Natural killer cell (primary cell): ENCODE data around the gene IER3. TPM values are rescaled to one million over a fixed set of nuclear protein-coding genes. Genes with fewer than 3 reads are reported as not detected.

Source experiments
- ATAC-seq, 3 donors: fragments of 150-1000 bp in 2 of 3; fragments of 200-7000 bp in 1 of 3; cut with Tn5 transposase; 1 replicate in 1 of 3; 2 replicates in 2 of 3; pipeline ENCODE4 v1.10.0; 2021; ENCODE audit warnings: mild to moderate bottlenecking in 2 of 3, moderate library complexity in 2 of 3
- DNase-seq, 2 donors: peaks; one replicate each; pipeline versions ENCODE4 v3.0.0 to v3.0.0-alpha.2; 2013 to 2021; ENCODE audit warnings: mixed read lengths in 1 of 2
- H3K27ac ChIP-seq: one replicate; pipeline ENCODE4 v1.5.1; 2013; ENCODE audit warnings: mild to moderate bottlenecking, low read length
- H3K27me3 ChIP-seq: one replicate; pipeline ENCODE4 v1.6.1; 2013; ENCODE audit warnings: low read length; ENCODE audit not compliant: control insufficient read depth, insufficient read depth
- H3K36me3 ChIP-seq: one replicate; pipeline ENCODE4 v1.6.1; 2013; ENCODE audit warnings: low read length; ENCODE audit not compliant: control insufficient read depth, insufficient read depth
- H3K4me1 ChIP-seq: one replicate; pipeline ENCODE4 v1.6.1; 2013; ENCODE audit warnings: low read length; ENCODE audit not compliant: control insufficient read depth, insufficient read depth
- H3K4me3 ChIP-seq: one replicate; pipeline ENCODE4 v1.5.1; 2013; ENCODE audit warnings: low read length
- H3K9me3 ChIP-seq: one replicate; pipeline ENCODE4 v1.6.1; 2013; ENCODE audit warnings: low read length; ENCODE audit not compliant: control insufficient read depth, insufficient read depth
- H3K27ac Mint-ChIP-seq, 2 donors: one replicate each; pipeline ENCODE4 v1.8.0; 2022; ENCODE audit warnings: mild to moderate bottlenecking in 2 of 2, mixed read lengths in 2 of 2, moderate library complexity in 1 of 2
- H3K27me3 Mint-ChIP-seq, 2 donors: one replicate each; pipeline ENCODE4 v1.8.0; 2022; ENCODE audit warnings: low read depth in 2 of 2, mixed read lengths in 2 of 2
- H3K36me3 Mint-ChIP-seq: one replicate; pipeline ENCODE4 v1.8.0; 2022; ENCODE audit warnings: mixed read lengths
- H3K4me1 Mint-ChIP-seq, 2 donors: one replicate each; pipeline ENCODE4 v1.8.0; 2022; ENCODE audit warnings: mixed read lengths in 2 of 2
- H3K4me3 Mint-ChIP-seq: one replicate; pipeline ENCODE4 v1.8.0; 2022; ENCODE audit warnings: mild to moderate bottlenecking, moderate library complexity, mixed read lengths
- H3K9me3 Mint-ChIP-seq, 2 donors: one replicate each; pipeline ENCODE4 v1.8.0; 2022; ENCODE audit warnings: mixed read lengths in 2 of 2
- CTCF ChIP-seq: fragments of 200-600 bp; IDR thresholded peaks from one replicate; pipeline ENCODE4 v1.8.0; 2022; ENCODE audit warnings: antibody characterized with exemption
- WGBS: methylation state at CpG from one replicate; pipeline ENCODE4 v1.1.7; 2013; ENCODE audit warnings: missing lambda C conversion rate; ENCODE audit not compliant: insufficient coverage; 5-methylcytosine and 5-hydroxymethylcytosine counted together
- intact Hi-C: fragments of 100-400 bp; cut with micrococcal nuclease; formaldehyde crosslinking; loops from one replicate; pipeline ENCODE4 v1.14.2; 2022
- total RNA-seq, 4 donors: library from RNA; stranded (reverse); fragments of 120-200 nt in 1 of 4; gene quantifications; one replicate each; pipeline versions ENCODE4 v1.2.3 to v1.2.4, GENCODE V29; 2013 to 2022

The IER3 gene
- total RNA-seq, 3 donors from 2014 or later (not counting 1 experiment from before 2014, with no cell fraction given) = 39.7 to 105 (median 66.5) TPM

GRCh38 chr6:30707281-30707850 is 37.0 kb downstream of the IER3 start:
- H3K36me3 ChIP-seq = peaks cover 36% of the 10 kb centered on the region
- H3K4me3 ChIP-seq = no peak overlapping the region
- no peak overlapping the region for H3K27ac ChIP-seq
- H3K4me1 Mint-ChIP-seq = peaks cover 9 to 39% of the 10 kb centered on the region in 2 donors
- H3K9me3 Mint-ChIP-seq = no peaks in the 10 kb centered on the region
- peaks cover 17% of the 10 kb centered on the region for H3K4me1 ChIP-seq
- ATAC-seq (no peak), DNase-seq (no peak)
- H3K27me3 Mint-ChIP-seq = no peaks in the 10 kb centered on the region
- H3K9me3 ChIP-seq = no peaks in the 10 kb centered on the region
- H3K27ac Mint-ChIP-seq = peak overlapping the region in 1 of 2 donors; percentile 29
- WGBS = 94% methylated on average over 6 of the region's 6 CpGs
- intact Hi-C loops = no loop called here
- H3K4me3 Mint-ChIP-seq = no peak overlapping the region
- peaks cover 8% of the 10 kb centered on the region for H3K36me3 Mint-ChIP-seq
- H3K27me3 ChIP-seq = no peaks in the 10 kb centered on the region
- no peak for TF ChIP-seq CTCF

GRCh38 chr6:30705620-30706019 is 38.7 kb downstream of the IER3 start:
- Histone ChIP-seq H3K27me3 (no peaks in the 10 kb centered on the region), H3K4me1 (no peaks in the 10 kb centered on the region), H3K36me3 (peaks cover 33% of the 10 kb centered on the region), H3K27ac (no peak overlapping the region), H3K9me3 (no peaks in the 10 kb centered on the region), H3K4me3 (no peak overlapping the region)
- 96% methylated on average over 4 of the region's 4 CpGs for WGBS
- DNase-seq (no peak), ATAC-seq (no peak)
- no peaks in the 10 kb centered on the region for H3K27me3 Mint-ChIP-seq
- intact Hi-C loops = no loop called here
- H3K27ac Mint-ChIP-seq = no peak overlapping the region
- H3K4me1 Mint-ChIP-seq = peaks cover 0 to 22% of the 10 kb centered on the region in 2 donors
- no peaks in the 10 kb centered on the region for H3K9me3 Mint-ChIP-seq
- TF ChIP-seq CTCF = no peak
- H3K4me3 Mint-ChIP-seq = no peak overlapping the region
- peaks cover 8% of the 10 kb centered on the region for H3K36me3 Mint-ChIP-seq

GRCh38 chr6:30703821-30704220 is 40.5 kb downstream of the IER3 start:
- peak overlapping the region in 1 of 2 donors; percentile 7 for H3K27ac Mint-ChIP-seq
- intact Hi-C loops = no loop called here
- H3K4me1 Mint-ChIP-seq = peaks cover 0 to 22% of the 10 kb centered on the region in 2 donors
- H3K4me3 Mint-ChIP-seq = no peak overlapping the region
- no peaks in the 10 kb centered on the region for H3K9me3 Mint-ChIP-seq
- H3K36me3 Mint-ChIP-seq = peaks cover 8% of the 10 kb centered on the region
- Histone ChIP-seq H3K36me3 (peaks cover 36% of the 10 kb centered on the region), H3K27ac (no peak overlapping the region), H3K4me3 (no peak overlapping the region), H3K9me3 (no peaks in the 10 kb centered on the region), H3K27me3 (no peaks in the 10 kb centered on the region), H3K4me1 (no peaks in the 10 kb centered on the region)
- WGBS = 89% methylated on average over 4 of the region's 4 CpGs
- no peak for TF ChIP-seq CTCF
- no peaks in the 10 kb centered on the region for H3K27me3 Mint-ChIP-seq
- DNase-seq (no peak), ATAC-seq (no peak)

- no peak for ATAC-seq
- no peak for TF ChIP-seq CTCF
- 98% methylated on average over 10 of the region's 10 CpGs for WGBS
- no peak overlapping the region for H3K27ac Mint-ChIP-seq
- Histone ChIP-seq H3K4me1 (no peaks in the 10 kb centered on the region), H3K4me3 (no peak overlapping the region), H3K36me3 (peaks cover 34% of the 10 kb centered on the region), H3K27me3 (no peaks in the 10 kb centered on the region), H3K27ac (no peak overlapping the region), H3K9me3 (no peaks in the 10 kb centered on the region)
- DNase-seq = no peak
- H3K4me1 Mint-ChIP-seq = peaks cover 0 to 20% of the 10 kb centered on the region in 2 donors
- H3K4me3 Mint-ChIP-seq = no peak overlapping the region
- intact Hi-C loops = no loop called here
- H3K9me3 Mint-ChIP-seq = no peaks in the 10 kb centered on the region
- no peaks in the 10 kb centered on the region for H3K27me3 Mint-ChIP-seq
- peaks cover 8% of the 10 kb centered on the region for H3K36me3 Mint-ChIP-seq
Observed at GRCh38 chr6:30703011-30703410, 41.3 kb downstream of the IER3 start.
